ENCODE measurements around the gene KCNJ16. TPM values are rescaled to one million over a fixed set of nuclear protein-coding genes. Genes with fewer than 3 reads are reported as not detected.

KCNJ16 gene
- total and polyA plus RNA-seq, 9 of the 15 experiments (the other 6 are each of a cell fraction or from before 2014, with no cell fraction given), result 0.01 to 0.75 (median 0.07) TPM; not detected in 4

- Histone ChIP-seq H3K9me1 (ENCODE audit: control insufficient read depth, insufficient read depth, low read length) (no peaks in the 10 kb centered on the region), H3K27ac (ENCODE audit: extremely low read depth, low read depth, low read length) (no peak overlapping the region), H3K9ac (ENCODE audit: insufficient read depth in 1 of 2, low read depth in 2 of 2, low read length in 2 of 2) (no peak overlapping the region), H3K79me2 (ENCODE audit: control insufficient read depth, insufficient read depth, low read length) (no peaks in the 10 kb centered on the region), H3K4me3 (no peak overlapping the region), H3K9me3 (replicated peaks; ENCODE audit: control insufficient read depth, insufficient read depth, low read depth, low read length) (no peaks in the 10 kb centered on the region), H3K27me3 (ENCODE audit: control insufficient read depth in 2 of 2, insufficient read depth in 2 of 2, low read length in 2 of 2) (no peaks in the 10 kb centered on the region), H3K36me3 (ENCODE audit: control insufficient read depth, insufficient read depth, low read length) (peaks cover 6% of the 10 kb centered on the region; the same call in 2 of the 3 replicates), H3K4me2 (ENCODE audit: insufficient read depth, low read length) (no peak overlapping the region), H4K20me1 (replicated peaks; ENCODE audit: control insufficient read depth, insufficient read depth, low read length) (no peaks in the 10 kb centered on the region), H2AFZ (ENCODE audit: low read depth, low read length) (no peak overlapping the region), H3K4me1 (replicated peaks in 1 of 2; ENCODE audit: control insufficient read depth in 2 of 2, insufficient read depth in 2 of 2, low read length in 2 of 2) (no peaks in the 10 kb centered on the region)
- WGBS (ENCODE audit: insufficient coverage, low coverage, missing lambda C conversion rate), result 47% methylated on average over 2 of the region's 2 CpGs
- in situ Hi-C loops (cut with MboI) (no loop called here), intact Hi-C loops (cut with micrococcal nuclease) (no loop called here)
- no peak for ATAC-seq
- FAIRE-seq, result no peak
- TF ChIP-seq SREBF1 (IDR thresholded peaks at IDR 0.05; ENCODE audit: borderline replicate concordance, low read depth, low read length), result no peak
- TF ChIP-seq USF2 (CRISPR knock-in tag; IDR thresholded peaks at IDR 0.05), result no peak
- no peak for TF ChIP-seq SNIP1 (IDR thresholded peaks at IDR 0.05; ENCODE audit: low read depth)
- TF ChIP-seq CEBPZ (IDR thresholded peaks at IDR 0.05; ENCODE audit: borderline replicate concordance, low read depth, low read length), result no peak
- TF ChIP-seq MYNN (IDR thresholded peaks at IDR 0.05), result no peak
- no peak for TF ChIP-seq MYNN (CRISPR knock-in tag; IDR thresholded peaks at IDR 0.05)
- TF ChIP-seq PTRF (tag; IDR thresholded peaks at IDR 0.05), result no peak
- TF ChIP-seq ZNF354B (CRISPR knock-in tag; IDR thresholded peaks at IDR 0.05), result no peak
- CTCF ChIA-PET (ENCODE audit: low intra/inter-chr PET ratio), result no interaction called here
- POLR2A ChIA-PET, result no interaction called here
- DNase-seq (ENCODE audit: extremely low read depth in 1 of 4, low spot score in 3 of 4), result no peak
- BruUV-seq (replicated peaks), result no TSS peak
Observed at GRCh38 chr17:70050931-70051330, 24.1 kb upstream of the KCNJ16 start.
